ENCODE data around the gene POU2F3. TPM values are rescaled to one million over a fixed set of nuclear protein-coding genes. Genes with fewer than 3 reads are reported as not detected.
A peak's percentile ranks its signal among the peaks of the same experiment; 100 is the strongest.

The POU2F3 gene
- total and polyA plus RNA-seq, 2 experiments from 2014 or later = not detected

- Histone ChIP-seq H3K27ac (no peak overlapping the region), H3K27me3 (no peaks in the 10 kb centered on the region), H4K20me1 (ENCODE audit: insufficient read depth, poor library complexity, severe bottlenecking) (peaks cover 72% of the 10 kb centered on the region), H3K4me1 (ENCODE audit: insufficient read depth) (peaks cover 44% of the 10 kb centered on the region), H3K79me2 (peaks cover 96% of the 10 kb centered on the region), H3K36me3 (replicated peaks; ENCODE audit: insufficient read depth, low read depth) (no peaks in the 10 kb centered on the region), H3K4me2 (no peak overlapping the region), H3K9me3 (ENCODE audit: low read depth) (no peaks in the 10 kb centered on the region), H2AFZ (no peak overlapping the region), H3K9me2 (replicated peaks; ENCODE audit: insufficient read depth) (no peaks in the 10 kb centered on the region), H3K4me3 (no peak overlapping the region)
- WGBS (ENCODE audit: low lambda C conversion rate, missing lambda C conversion rate) = 91% methylated on average over 2 of the region's 2 CpGs
- DNase-seq (ENCODE audit: low spot score) = no peak
- no peak for TF ChIP-seq CTCF (IDR thresholded peaks at IDR 0.05; ENCODE audit: poor library complexity)
- TF ChIP-seq EZH2 (IDR thresholded peaks at IDR 0.05; ENCODE audit: borderline replicate concordance) = no peak
- TF ChIP-seq EZH2phosphoT487 (IDR thresholded peaks at IDR 0.05; ENCODE audit: low read depth, severe bottlenecking, unreplicated experiment) = no peak
Measured at GRCh38 chr11:120343429-120343828, 103.5 kb downstream of the POU2F3 start.

- H3K4me2 ChIP-seq = no peak overlapping the region
- H2AFZ ChIP-seq = no peak overlapping the region
Measured at GRCh38 chr11:120344302-120345004, 104.5 kb downstream of the POU2F3 start.

GRCh38 chr11:120346233-120346632 is 106.3 kb downstream of the POU2F3 start:
- WGBS (ENCODE audit: low lambda C conversion rate, missing lambda C conversion rate) = 58% methylated on average over 1 of the region's 1 CpG
- H3K4me1 ChIP-seq (ENCODE audit: insufficient read depth) = peaks cover 17% of the 10 kb centered on the region
- peaks cover 95% of the 10 kb centered on the region for H3K79me2 ChIP-seq
- TF ChIP-seq CTCF (IDR thresholded peaks at IDR 0.05; ENCODE audit: poor library complexity) = no peak
- no peak for TF ChIP-seq EZH2 (IDR thresholded peaks at IDR 0.05; ENCODE audit: borderline replicate concordance)
- TF ChIP-seq EZH2phosphoT487 (IDR thresholded peaks at IDR 0.05; ENCODE audit: low read depth, severe bottlenecking, unreplicated experiment) = no peak
- no peak overlapping the region for H2AFZ ChIP-seq
- no peaks in the 10 kb centered on the region for H3K27me3 ChIP-seq
- no peaks in the 10 kb centered on the region for H3K9me3 ChIP-seq (ENCODE audit: low read depth)
- H3K9me2 ChIP-seq (replicated peaks; ENCODE audit: insufficient read depth) = no peaks in the 10 kb centered on the region
- peaks cover 69% of the 10 kb centered on the region for H4K20me1 ChIP-seq (ENCODE audit: insufficient read depth, poor library complexity, severe bottlenecking)
- peak overlapping the region; percentile 63 for H3K4me2 ChIP-seq
- no peak overlapping the region for H3K4me3 ChIP-seq
- no peaks in the 10 kb centered on the region for H3K36me3 ChIP-seq (replicated peaks; ENCODE audit: insufficient read depth, low read depth)
- no peak for DNase-seq (ENCODE audit: low spot score)
- no peak overlapping the region for H3K27ac ChIP-seq

More at GRCh38 chr11:120344302-120345004, 104.5 kb downstream of the POU2F3 start:
- Histone ChIP-seq H3K4me3 (no peak overlapping the region), H3K27me3 (no peaks in the 10 kb centered on the region), H3K4me1 (ENCODE audit: insufficient read depth) (peaks cover 34% of the 10 kb centered on the region), H3K9me3 (ENCODE audit: low read depth) (no peaks in the 10 kb centered on the region), H3K79me2 (peaks cover 96% of the 10 kb centered on the region), H3K36me3 (replicated peaks; ENCODE audit: insufficient read depth, low read depth) (no peaks in the 10 kb centered on the region), H3K9me2 (replicated peaks; ENCODE audit: insufficient read depth) (no peaks in the 10 kb centered on the region), H4K20me1 (ENCODE audit: insufficient read depth, poor library complexity, severe bottlenecking) (peaks cover 72% of the 10 kb centered on the region), H3K27ac (no peak overlapping the region)
- no peak for DNase-seq (ENCODE audit: low spot score)
- 67% methylated on average over 1 of the region's 1 CpG for WGBS (ENCODE audit: low lambda C conversion rate, missing lambda C conversion rate)
- TF ChIP-seq EZH2phosphoT487 (IDR thresholded peaks at IDR 0.05; ENCODE audit: low read depth, severe bottlenecking, unreplicated experiment) (no peak), EZH2 (IDR thresholded peaks at IDR 0.05; ENCODE audit: borderline replicate concordance) (no peak), CTCF (IDR thresholded peaks at IDR 0.05; ENCODE audit: poor library complexity) (no peak)
